WTC11 (cell line): ENCODE data around the gene FNDC11. TPM values are rescaled to one million over a fixed set of nuclear protein-coding genes. Genes with fewer than 3 reads are reported as not detected.

Experiments
- ATAC-seq: fragments of 200-7000 bp; cut with Tn5 transposase; 2 replicates; pipeline ENCODE4 v1.10.0; 2021; ENCODE audit warnings: mild to moderate bottlenecking, moderate library complexity
- CTCF ChIA-PET: fragments of 300-600 bp; sonication (Branson Sonifier 250); formaldehyde crosslinking; loops from one replicate; lab custom pipeline; 2021; ENCODE audit warnings: antibody characterized with exemption; lab: Charles Lee
- POLR2A ChIA-PET: fragments of 350-600 bp; sonication (Branson Sonifier 250); formaldehyde crosslinking; loops from one replicate; lab custom pipeline; 2021; ENCODE audit warnings: antibody characterized with exemption; lab: Charles Lee
- DNase-seq: peaks from one replicate; pipeline ENCODE4 v3.0.0; 2021; ENCODE audit warnings: low spot score
- H3K27ac Mint-ChIP-seq: 2 replicates; pipeline ENCODE4 v1.8.0; 2021; ENCODE audit warnings: mixed read lengths
- H3K27me3 Mint-ChIP-seq: 2 replicates; pipeline ENCODE4 v1.8.0; 2021; ENCODE audit warnings: low read depth, mild to moderate bottlenecking, moderate library complexity, mixed read lengths
- H3K36me3 Mint-ChIP-seq: 2 replicates; pipeline ENCODE4 v1.8.0; 2021; ENCODE audit warnings: mixed read lengths
- H3K4me1 Mint-ChIP-seq: 2 replicates; pipeline ENCODE4 v1.8.0; 2022; ENCODE audit warnings: mixed read lengths
- H3K4me3 Mint-ChIP-seq: 2 replicates; pipeline ENCODE4 v1.8.0; 2021; ENCODE audit warnings: mild to moderate bottlenecking, moderate library complexity, mixed read lengths
- H3K9me3 Mint-ChIP-seq: 2 replicates; pipeline ENCODE4 v1.8.0; 2021; ENCODE audit warnings: mixed read lengths
- CREM ChIP-seq: sonication (generic); formaldehyde crosslinking; IDR thresholded peaks from 2 replicates; pipeline ENCODE4 v1.8.1; 2022; ENCODE audit warnings: mild to moderate bottlenecking, missing genetic modification reagents, moderate library complexity
- ELF4 ChIP-seq: sonication (generic); formaldehyde crosslinking; IDR thresholded peaks from 2 replicates; pipeline ENCODE4 v1.8.1; 2022; ENCODE audit warnings: low read depth, mild to moderate bottlenecking, moderate library complexity, missing genetic modification reagents
- ETV6 ChIP-seq: sonication (generic); formaldehyde crosslinking; IDR thresholded peaks from 2 replicates; pipeline ENCODE4 v1.8.1; 2022; ENCODE audit warnings: mild to moderate bottlenecking, missing genetic modification reagents
- FOXP1 ChIP-seq: sonication (generic); formaldehyde crosslinking; IDR thresholded peaks from 2 replicates; pipeline ENCODE4 v1.8.0; 2022; ENCODE audit warnings: missing genetic modification reagents, mild to moderate bottlenecking, moderate library complexity, borderline replicate concordance
- GABPB1 ChIP-seq: sonication (generic); formaldehyde crosslinking; IDR thresholded peaks from 2 replicates; pipeline ENCODE4 v1.8.1; 2023; ENCODE audit warnings: mild to moderate bottlenecking, missing genetic modification reagents
- HMGA2 ChIP-seq: fragments of 250-450 bp; sonication (Bioruptor Pico); IDR thresholded peaks from 2 replicates; pipeline ENCODE4 v1.4.0; 2021; ENCODE audit warnings: mild to moderate bottlenecking, moderate library complexity
- IRF2 ChIP-seq: sonication (generic); formaldehyde crosslinking; IDR thresholded peaks from 2 replicates; pipeline ENCODE4 v1.8.0; 2022; ENCODE audit warnings: low read depth, missing genetic modification reagents, borderline replicate concordance
- MAX ChIP-seq: sonication (generic); formaldehyde crosslinking; IDR thresholded peaks from 2 replicates; pipeline ENCODE4 v1.8.0; 2022; ENCODE audit warnings: mild to moderate bottlenecking, missing genetic modification reagents
- NFYB ChIP-seq: sonication (generic); formaldehyde crosslinking; conservative IDR thresholded peaks from 2 replicates; pipeline ENCODE4 v1.8.0; 2022; ENCODE audit warnings: low read depth, missing genetic modification reagents
- SMAD4 ChIP-seq: sonication (generic); formaldehyde crosslinking; IDR thresholded peaks from 2 replicates; pipeline ENCODE4 v1.8.0; 2022; ENCODE audit warnings: mild to moderate bottlenecking, missing genetic modification reagents
- TP53 ChIP-seq: sonication (generic); formaldehyde crosslinking; IDR thresholded peaks from 2 replicates; pipeline ENCODE4 v1.8.1; 2023; ENCODE audit warnings: mild to moderate bottlenecking, missing genetic modification reagents
- ZMAT4 ChIP-seq: fragments of 250-450 bp; sonication (Bioruptor Pico); IDR thresholded peaks from 2 replicates; pipeline ENCODE4 v1.9.0; 2021; ENCODE audit warnings: mild to moderate bottlenecking
- ZNF263 ChIP-seq: sonication (generic); formaldehyde crosslinking; IDR thresholded peaks from 2 replicates; pipeline ENCODE4 v1.8.1; 2022; ENCODE audit warnings: low read depth, mild to moderate bottlenecking, moderate library complexity, missing genetic modification reagents
- ZNF317 ChIP-seq: sonication (generic); formaldehyde crosslinking; IDR thresholded peaks from 2 replicates; pipeline ENCODE4 v1.8.1; 2023; ENCODE audit warnings: low read depth, mild to moderate bottlenecking, moderate library complexity, missing genetic modification reagents, borderline replicate concordance
- total RNA-seq: library from RNA; stranded (reverse); gene quantifications from 3 replicates; pipeline ENCODE4 v1.2.3, GENCODE V29; 2021
- TF ChIP-seq, protein P1 (sequence below): sonication (generic); formaldehyde crosslinking; IDR thresholded peaks from 2 replicates; pipeline ENCODE4 v1.8.1; 2023; ENCODE audit warnings: mild to moderate bottlenecking, missing genetic modification reagents
- TF ChIP-seq, protein P2 (sequence below): fragments of 250-450 bp; sonication (Bioruptor Pico); IDR thresholded peaks from 2 replicates; pipeline ENCODE4 v1.9.0; 2021; ENCODE audit warnings: mild to moderate bottlenecking, borderline replicate concordance
- TF ChIP-seq, protein P3 (sequence below): fragments of 250-450 bp; sonication (Bioruptor Pico); IDR thresholded peaks from 2 replicates; pipeline ENCODE4 v1.9.0; 2021; ENCODE audit warnings: moderate library complexity, mild to moderate bottlenecking, inconsistent platforms, borderline replicate concordance
- TF ChIP-seq, protein P4 (sequence below): sonication (generic); formaldehyde crosslinking; IDR thresholded peaks from 2 replicates; pipeline ENCODE4 v1.8.0; 2023; ENCODE audit warnings: mild to moderate bottlenecking, missing genetic modification reagents
- TF ChIP-seq, protein P5 (sequence below): sonication (generic); formaldehyde crosslinking; IDR thresholded peaks from 2 replicates; pipeline ENCODE4 v1.8.0; 2023; ENCODE audit warnings: missing genetic modification reagents
- TF ChIP-seq, protein P6 (sequence below): sonication (generic); formaldehyde crosslinking; IDR thresholded peaks from 2 replicates; pipeline ENCODE4 v1.8.1; 2022; ENCODE audit warnings: mild to moderate bottlenecking, moderate library complexity, missing genetic modification reagents
- TF ChIP-seq, protein P7 (sequence below): sonication (generic); formaldehyde crosslinking; IDR thresholded peaks from 2 replicates; pipeline ENCODE4 v1.8.0; 2022; ENCODE audit warnings: mild to moderate bottlenecking, missing genetic modification reagents

FNDC11 gene
- total RNA-seq, 1 experiment from 2014 or later: 3.8 TPM

- no peak for TF ChIP-seq MAX (CRISPR knock-in tag)
Observed at GRCh38 chr20:63529180-63529860, 24.6 kb upstream of the FNDC11 start (continued).

DNA sequence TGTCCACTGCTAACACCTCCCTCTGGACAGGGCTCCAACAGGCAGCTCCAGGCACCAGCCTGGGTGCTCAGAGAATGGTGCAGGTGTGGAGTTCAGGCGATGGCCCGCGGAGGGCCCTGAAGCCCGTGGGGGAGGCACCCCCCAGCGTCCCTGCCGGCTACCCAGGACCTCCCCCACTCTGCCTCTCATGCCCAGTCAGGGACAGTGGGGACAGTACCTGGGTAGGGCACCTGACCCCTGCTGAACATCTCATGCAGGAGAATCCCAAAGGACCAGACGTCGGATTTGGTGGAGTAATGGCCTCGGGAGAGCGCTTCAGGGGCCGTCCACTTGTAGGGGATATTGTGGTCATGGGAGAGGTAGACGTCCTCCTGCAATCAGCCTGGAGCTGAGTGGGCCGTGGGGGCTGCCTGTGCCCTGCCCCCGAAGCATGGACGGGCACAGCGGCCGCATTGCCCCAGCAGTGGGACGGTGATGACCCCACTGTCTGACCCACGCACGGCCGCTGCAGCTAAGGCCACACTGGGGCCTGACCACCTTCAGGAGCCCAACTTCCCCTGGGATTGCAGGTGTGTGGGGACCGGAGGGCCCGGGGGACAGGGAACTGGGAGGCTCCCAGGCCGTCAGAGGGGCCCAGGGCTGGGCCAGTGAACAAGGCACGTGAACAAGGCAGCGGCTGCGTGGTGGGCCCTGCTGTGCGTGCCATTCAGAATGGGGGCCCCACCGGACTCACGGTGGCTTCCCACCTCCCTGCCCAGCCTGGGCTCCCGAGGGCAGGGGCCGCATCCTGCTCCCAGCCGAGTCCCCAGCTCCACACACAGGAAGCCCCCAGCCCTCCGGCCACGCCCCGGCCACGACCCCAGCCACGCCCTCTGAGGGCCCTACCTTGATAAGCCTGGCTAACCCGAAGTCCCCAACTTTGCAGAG lies 23.8 kb upstream of the FNDC11 start:
- no peak for TF ChIP-seq HMGA2
- no peak for TF ChIP-seq GABPB1 (CRISPR knock-in tag)
- TF ChIP-seq, protein P1, sequence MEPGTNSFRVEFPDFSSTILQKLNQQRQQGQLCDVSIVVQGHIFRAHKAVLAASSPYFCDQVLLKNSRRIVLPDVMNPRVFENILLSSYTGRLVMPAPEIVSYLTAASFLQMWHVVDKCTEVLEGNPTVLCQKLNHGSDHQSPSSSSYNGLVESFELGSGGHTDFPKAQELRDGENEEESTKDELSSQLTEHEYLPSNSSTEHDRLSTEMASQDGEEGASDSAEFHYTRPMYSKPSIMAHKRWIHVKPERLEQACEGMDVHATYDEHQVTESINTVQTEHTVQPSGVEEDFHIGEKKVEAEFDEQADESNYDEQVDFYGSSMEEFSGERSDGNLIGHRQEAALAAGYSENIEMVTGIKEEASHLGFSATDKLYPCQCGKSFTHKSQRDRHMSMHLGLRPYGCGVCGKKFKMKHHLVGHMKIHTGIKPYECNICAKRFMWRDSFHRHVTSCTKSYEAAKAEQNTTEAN (CRISPR knock-in tag): no peak
- no peak for TF ChIP-seq SMAD4 (CRISPR knock-in tag)
- TF ChIP-seq ZNF263 (CRISPR knock-in tag): no peak
- TF ChIP-seq, protein P2, sequence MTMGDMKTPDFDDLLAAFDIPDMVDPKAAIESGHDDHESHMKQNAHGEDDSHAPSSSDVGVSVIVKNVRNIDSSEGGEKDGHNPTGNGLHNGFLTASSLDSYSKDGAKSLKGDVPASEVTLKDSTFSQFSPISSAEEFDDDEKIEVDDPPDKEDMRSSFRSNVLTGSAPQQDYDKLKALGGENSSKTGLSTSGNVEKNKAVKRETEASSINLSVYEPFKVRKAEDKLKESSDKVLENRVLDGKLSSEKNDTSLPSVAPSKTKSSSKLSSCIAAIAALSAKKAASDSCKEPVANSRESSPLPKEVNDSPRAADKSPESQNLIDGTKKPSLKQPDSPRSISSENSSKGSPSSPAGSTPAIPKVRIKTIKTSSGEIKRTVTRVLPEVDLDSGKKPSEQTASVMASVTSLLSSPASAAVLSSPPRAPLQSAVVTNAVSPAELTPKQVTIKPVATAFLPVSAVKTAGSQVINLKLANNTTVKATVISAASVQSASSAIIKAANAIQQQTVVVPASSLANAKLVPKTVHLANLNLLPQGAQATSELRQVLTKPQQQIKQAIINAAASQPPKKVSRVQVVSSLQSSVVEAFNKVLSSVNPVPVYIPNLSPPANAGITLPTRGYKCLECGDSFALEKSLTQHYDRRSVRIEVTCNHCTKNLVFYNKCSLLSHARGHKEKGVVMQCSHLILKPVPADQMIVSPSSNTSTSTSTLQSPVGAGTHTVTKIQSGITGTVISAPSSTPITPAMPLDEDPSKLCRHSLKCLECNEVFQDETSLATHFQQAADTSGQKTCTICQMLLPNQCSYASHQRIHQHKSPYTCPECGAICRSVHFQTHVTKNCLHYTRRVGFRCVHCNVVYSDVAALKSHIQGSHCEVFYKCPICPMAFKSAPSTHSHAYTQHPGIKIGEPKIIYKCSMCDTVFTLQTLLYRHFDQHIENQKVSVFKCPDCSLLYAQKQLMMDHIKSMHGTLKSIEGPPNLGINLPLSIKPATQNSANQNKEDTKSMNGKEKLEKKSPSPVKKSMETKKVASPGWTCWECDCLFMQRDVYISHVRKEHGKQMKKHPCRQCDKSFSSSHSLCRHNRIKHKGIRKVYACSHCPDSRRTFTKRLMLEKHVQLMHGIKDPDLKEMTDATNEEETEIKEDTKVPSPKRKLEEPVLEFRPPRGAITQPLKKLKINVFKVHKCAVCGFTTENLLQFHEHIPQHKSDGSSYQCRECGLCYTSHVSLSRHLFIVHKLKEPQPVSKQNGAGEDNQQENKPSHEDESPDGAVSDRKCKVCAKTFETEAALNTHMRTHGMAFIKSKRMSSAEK (CRISPR knock-in tag): no peak
- no peak for TF ChIP-seq ETV6 (CRISPR knock-in tag)
- no peak for TF ChIP-seq TP53 (CRISPR knock-in tag)
- TF ChIP-seq CREM (CRISPR knock-in tag): no peak
- no peak for TF ChIP-seq ZMAT4 (CRISPR knock-in tag)
- TF ChIP-seq ZNF317 (CRISPR knock-in tag): no peak
- TF ChIP-seq ELF4 (CRISPR knock-in tag): no peak
- TF ChIP-seq, protein P3, sequence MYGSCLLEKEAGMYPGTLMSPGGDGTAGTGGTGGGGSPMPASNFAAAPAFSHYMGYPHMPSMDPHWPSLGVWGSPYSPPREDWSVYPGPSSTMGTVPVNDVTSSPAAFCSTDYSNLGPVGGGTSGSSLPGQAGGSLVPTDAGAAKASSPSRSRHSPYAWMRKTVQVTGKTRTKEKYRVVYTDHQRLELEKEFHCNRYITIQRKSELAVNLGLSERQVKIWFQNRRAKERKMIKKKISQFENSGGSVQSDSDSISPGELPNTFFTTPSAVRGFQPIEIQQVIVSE (CRISPR knock-in tag): no peak
- no peak for TF ChIP-seq FOXP1
- TF ChIP-seq, protein P4, sequence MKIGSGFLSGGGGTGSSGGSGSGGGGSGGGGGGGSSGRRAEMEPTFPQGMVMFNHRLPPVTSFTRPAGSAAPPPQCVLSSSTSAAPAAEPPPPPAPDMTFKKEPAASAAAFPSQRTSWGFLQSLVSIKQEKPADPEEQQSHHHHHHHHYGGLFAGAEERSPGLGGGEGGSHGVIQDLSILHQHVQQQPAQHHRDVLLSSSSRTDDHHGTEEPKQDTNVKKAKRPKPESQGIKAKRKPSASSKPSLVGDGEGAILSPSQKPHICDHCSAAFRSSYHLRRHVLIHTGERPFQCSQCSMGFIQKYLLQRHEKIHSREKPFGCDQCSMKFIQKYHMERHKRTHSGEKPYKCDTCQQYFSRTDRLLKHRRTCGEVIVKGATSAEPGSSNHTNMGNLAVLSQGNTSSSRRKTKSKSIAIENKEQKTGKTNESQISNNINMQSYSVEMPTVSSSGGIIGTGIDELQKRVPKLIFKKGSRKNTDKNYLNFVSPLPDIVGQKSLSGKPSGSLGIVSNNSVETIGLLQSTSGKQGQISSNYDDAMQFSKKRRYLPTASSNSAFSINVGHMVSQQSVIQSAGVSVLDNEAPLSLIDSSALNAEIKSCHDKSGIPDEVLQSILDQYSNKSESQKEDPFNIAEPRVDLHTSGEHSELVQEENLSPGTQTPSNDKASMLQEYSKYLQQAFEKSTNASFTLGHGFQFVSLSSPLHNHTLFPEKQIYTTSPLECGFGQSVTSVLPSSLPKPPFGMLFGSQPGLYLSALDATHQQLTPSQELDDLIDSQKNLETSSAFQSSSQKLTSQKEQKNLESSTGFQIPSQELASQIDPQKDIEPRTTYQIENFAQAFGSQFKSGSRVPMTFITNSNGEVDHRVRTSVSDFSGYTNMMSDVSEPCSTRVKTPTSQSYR (CRISPR knock-in tag): no peak
- TF ChIP-seq NFYB (CRISPR knock-in tag): no peak
- TF ChIP-seq, protein P5, sequence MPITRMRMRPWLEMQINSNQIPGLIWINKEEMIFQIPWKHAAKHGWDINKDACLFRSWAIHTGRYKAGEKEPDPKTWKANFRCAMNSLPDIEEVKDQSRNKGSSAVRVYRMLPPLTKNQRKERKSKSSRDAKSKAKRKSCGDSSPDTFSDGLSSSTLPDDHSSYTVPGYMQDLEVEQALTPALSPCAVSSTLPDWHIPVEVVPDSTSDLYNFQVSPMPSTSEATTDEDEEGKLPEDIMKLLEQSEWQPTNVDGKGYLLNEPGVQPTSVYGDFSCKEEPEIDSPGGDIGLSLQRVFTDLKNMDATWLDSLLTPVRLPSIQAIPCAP (CRISPR knock-in tag): no peak
- no peak for TF ChIP-seq IRF2
- TF ChIP-seq, protein P6, sequence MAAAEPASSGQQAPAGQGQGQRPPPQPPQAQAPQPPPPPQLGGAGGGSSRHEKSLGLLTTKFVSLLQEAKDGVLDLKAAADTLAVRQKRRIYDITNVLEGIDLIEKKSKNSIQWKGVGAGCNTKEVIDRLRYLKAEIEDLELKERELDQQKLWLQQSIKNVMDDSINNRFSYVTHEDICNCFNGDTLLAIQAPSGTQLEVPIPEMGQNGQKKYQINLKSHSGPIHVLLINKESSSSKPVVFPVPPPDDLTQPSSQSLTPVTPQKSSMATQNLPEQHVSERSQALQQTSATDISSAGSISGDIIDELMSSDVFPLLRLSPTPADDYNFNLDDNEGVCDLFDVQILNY: no peak
- TF ChIP-seq, protein P7, sequence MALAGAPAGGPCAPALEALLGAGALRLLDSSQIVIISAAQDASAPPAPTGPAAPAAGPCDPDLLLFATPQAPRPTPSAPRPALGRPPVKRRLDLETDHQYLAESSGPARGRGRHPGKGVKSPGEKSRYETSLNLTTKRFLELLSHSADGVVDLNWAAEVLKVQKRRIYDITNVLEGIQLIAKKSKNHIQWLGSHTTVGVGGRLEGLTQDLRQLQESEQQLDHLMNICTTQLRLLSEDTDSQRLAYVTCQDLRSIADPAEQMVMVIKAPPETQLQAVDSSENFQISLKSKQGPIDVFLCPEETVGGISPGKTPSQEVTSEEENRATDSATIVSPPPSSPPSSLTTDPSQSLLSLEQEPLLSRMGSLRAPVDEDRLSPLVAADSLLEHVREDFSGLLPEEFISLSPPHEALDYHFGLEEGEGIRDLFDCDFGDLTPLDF (CRISPR knock-in tag): no peak
- Mint-ChIP-seq H3K9me3 (no peaks in the 10 kb centered on the region), H3K4me3 (no peak overlapping the region), H3K4me1 (no peaks in the 10 kb centered on the region), H3K36me3 (no peaks in the 10 kb centered on the region), H3K27ac (no peak overlapping the region), H3K27me3 (no peaks in the 10 kb centered on the region)
- ATAC-seq (no peak), DNase-seq (peak; percentile 14)
- CTCF ChIA-PET: interaction anchor here (1.7 to 2.0 kb wide), 3 partner anchors 8 to 153 kb away, joined by 4 to 11 read pairs (median 8); partner anchors contain the start of gene PTK6
- POLR2A ChIA-PET: no interaction called here
